ENCODE data around the gene C11orf86. TPM values are rescaled to one million over a fixed set of nuclear protein-coding genes. Genes with fewer than 3 reads are reported as not detected.
A peak's percentile ranks its signal among the peaks of the same experiment; 100 is the strongest.
"Not testable (repeated sequence)": the region's sequence is repeated elsewhere in the genome, so short reads cannot be mapped to it uniquely, and the experiment has no call there.

C11orf86 gene
- total RNA-seq, 1 experiment from 2014 or later: not detected

- DNase-seq (ENCODE audit: low read depth): peak; percentile 87
Observed at GRCh38 chr11:66967670-66968425, 7.3 kb upstream of the C11orf86 start.

DNA sequence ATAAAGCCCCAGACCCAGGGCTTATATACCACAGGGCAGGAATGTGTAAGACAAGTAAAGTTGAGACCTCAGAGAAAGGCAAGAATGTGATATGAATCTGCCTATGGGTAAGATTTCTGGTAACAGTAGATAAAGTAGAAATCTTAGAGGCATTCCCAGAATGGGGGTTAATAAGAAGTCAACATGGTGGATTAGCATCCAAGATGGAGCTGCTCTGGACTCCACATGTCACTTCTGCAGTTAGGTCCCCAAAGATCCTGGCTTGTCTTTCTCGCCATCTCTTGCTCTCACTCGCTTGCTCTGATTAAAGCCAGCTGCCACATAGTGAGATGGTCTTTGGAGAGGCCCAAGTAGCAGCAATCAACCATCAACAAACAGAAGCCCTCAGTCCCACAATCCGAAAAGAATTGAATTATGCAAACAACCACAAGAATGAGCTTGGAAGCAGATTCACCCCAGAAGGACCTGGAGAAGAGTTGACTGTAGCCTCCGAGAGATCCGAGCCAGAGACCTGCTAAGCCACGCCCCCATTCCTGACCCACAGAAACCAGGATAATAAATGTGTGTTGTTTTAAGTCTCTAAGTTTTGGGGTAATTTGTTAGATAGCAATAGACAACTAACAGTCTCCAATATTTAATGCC, 5.4 kb upstream of the C11orf86 start:
- peak; percentile 81 for DNase-seq (ENCODE audit: low read depth)

- no peak for DNase-seq (ENCODE audit: low read depth)
Observed at GRCh38 chr11:66970371-66970806, 4.7 kb upstream of the C11orf86 start.

GRCh38 chr11:66970807-66971442, 4.2 kb upstream of the C11orf86 start:
- peak; percentile 99 for DNase-seq (ENCODE audit: low read depth)

- no peak for DNase-seq (ENCODE audit: low read depth)
Observed at GRCh38 chr11:66971488-66971887, 3.6 kb upstream of the C11orf86 start.

GRCh38 chr11:66973956-66974580, 1.0 kb upstream of the C11orf86 start:
- DNase-seq (ENCODE audit: low read depth): peak; percentile 33

DNA sequence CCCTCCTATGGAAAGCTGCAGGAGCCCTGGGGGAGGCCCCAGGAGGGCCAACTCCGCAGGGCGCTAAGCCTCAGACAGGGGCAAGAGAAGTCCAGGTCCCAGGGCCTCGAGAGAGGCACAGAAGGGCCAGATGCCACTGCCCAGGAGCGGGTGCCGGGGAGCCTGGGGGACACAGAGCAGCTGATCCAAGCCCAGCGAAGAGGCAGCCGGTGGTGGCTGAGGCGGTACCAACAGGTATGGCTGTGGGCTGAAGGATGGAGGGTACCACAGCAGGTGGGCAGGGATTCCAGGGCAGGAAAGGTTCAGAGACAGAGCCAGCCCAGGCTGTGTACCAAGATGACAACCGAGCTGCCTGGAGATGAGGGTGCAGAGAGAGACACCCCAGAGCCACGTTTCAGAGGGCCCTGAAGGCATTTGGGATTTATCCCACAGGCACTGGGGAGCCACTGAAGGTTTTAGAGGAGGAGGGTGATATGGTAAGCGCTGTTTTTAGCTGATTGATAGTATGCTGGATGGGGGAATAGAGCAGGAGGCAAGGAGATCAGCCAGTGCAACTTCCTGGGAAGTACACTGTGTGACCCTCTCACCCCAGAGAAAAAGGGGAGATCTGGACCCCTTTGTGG, 412 bp downstream of the C11orf86 start:
- DNase-seq (ENCODE audit: low read depth): no peak

GRCh38 chr11:66976028-66976467, 944 bp downstream of the C11orf86 start:
- no peak for DNase-seq (ENCODE audit: low read depth)

- DNase-seq (ENCODE audit: low read depth): no peak
Observed at GRCh38 chr11:66976925-66977324, 1.8 kb downstream of the C11orf86 start.

GRCh38 chr11:66978229-66978628, 3.1 kb downstream of the C11orf86 start:
- no peak for DNase-seq (ENCODE audit: low read depth)

- DNase-seq (ENCODE audit: low read depth): no peak
Observed at GRCh38 chr11:66978717-66979116, 3.6 kb downstream of the C11orf86 start.

DNA sequence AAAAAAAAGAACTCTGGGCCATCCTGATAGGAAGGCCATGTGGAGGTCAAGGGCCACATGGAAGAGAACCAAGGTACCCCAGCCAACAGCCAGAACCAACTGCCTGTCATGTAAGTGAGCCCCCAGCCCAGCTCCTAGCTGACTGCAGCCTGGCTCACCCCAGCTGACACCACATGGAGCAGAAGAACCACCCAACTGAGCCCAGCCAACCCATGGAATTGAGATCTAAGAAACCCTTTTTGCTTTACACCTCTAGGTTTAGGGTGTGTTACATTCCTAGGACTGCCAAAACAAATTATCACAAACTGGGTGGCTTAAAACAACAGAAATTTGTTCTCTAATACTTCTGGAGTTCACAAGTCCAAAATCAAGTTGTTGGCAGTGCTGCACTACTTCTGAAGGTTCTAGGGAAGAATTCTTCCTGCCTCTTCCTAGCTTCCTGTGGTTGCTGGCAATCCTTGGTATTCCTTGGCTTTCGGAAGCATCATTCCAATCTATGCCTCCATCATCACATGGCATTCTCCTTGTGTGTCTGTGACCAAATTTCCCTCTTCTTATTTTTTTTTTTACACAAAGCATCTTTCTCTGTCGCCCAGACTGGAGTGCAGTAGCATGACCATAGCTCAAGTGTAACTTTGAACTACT, 4.4 kb downstream of the C11orf86 start:
- peak; percentile 55 for DNase-seq (ENCODE audit: low read depth)

DNA sequence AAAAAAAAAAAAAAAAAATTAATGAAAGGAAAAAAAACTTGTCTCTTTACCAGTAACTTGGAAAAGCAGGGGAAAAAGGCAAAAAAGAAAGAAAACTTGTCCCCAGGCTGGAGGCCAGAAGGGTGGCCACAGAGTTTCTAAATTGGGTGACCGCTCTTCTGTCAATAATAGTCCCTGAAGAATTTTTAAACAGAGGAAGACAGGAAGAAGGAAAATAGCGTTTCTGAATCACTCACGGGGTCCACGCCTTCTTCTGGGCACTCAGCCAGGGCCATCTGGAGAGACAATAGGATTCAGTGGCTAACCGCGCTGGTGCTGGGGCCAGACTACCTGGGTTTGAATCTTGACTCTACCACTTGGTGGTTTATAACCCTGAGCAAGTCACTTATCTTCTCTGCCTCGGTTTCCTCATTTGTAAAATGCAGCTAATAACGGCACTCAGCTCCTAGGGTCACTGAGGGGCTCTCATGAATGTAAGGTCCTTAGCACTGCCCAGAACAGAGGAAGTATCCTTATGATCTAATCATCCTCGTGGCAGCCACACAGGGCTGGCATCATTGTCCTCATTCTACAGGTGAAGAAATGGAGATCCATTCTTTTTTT, 7.0 kb downstream of the C11orf86 start:
- DNase-seq (ENCODE audit: low read depth): peak; percentile 98

DNA sequence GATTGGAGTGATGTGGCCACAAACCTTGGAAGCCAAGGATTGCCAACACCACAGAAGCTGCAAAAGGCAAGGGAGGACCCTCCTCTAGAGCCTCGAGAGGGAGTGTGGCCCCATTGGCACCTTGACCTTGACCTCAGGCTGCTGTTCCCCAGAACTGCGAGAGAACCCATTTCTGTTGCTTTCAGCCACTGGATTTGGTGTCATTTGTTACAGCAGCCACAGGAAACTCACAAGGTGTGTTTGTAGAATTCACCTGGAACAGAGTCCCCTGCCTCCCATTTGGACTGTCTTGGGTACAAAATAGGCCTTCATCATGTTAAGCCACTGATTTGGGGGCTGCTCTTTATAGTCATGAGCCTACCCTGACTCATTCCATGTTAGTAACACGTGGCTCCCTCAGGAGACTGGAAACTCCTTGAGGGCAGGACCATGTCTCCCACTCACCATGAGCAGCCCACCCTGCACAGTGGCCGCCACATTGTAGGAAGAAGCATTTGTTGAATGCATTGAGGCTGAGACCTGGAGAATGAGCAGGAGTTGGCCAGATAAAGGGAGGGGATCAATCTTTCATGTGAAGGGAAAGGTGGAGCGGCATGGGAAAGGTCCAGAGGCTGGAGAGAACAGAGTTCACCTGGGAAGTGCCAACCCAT, 8.3 kb downstream of the C11orf86 start:
- DNase-seq (ENCODE audit: low read depth): no peak

DNA sequence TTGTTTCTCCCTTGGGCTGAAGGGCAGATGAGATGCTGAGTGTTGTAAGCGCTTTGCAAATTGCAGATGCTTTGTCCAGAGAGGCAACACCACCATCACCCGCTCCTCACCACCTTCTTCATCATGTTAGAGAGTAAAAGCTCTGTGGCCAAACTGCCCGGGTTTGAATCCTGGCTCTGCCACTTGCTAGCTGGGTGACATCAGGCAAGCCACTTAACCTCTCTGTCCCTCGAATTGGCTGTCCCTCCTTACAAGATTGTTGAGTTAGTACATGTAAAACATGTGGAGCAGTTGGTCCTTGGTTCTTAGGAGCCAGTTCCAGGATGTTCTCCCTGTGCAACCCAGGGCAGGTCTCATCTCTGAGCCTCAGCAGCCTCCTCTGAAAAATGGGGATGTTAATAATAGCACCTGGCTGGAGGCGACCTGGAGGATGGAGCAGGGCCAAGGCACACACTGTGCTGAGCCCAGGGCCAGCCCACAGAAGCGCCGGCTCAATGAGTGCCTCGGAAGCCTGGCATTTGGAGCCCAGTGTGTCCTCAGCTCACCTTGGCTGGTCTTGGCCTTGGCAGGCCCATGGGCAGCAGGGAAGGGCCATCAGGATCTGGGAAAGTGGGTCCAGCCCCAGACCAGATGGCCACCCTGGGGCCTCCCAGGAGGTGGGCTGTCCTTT, 10.5 kb downstream of the C11orf86 start:
- no peak for DNase-seq (ENCODE audit: low read depth)

DNA sequence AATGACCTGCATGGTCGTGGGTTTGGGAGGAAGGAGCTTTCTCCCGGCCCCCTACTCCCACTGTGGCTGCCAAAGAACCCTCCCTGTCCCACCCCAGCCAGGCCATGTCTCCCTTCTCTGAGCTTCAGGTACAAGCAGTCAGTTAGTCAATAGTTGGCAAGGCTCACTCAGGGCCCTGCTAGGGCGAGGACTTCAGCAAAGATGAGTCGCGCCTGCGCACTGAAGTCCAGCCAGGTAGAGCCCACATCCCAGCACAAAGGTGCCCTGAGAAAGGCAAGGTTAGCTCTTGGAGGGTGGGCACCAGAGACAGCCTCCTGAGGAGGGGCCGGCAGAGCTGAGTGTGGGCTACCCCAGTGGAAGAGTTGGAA, 11.1 kb downstream of the C11orf86 start:
- no peak for DNase-seq (ENCODE audit: low read depth)

DNA sequence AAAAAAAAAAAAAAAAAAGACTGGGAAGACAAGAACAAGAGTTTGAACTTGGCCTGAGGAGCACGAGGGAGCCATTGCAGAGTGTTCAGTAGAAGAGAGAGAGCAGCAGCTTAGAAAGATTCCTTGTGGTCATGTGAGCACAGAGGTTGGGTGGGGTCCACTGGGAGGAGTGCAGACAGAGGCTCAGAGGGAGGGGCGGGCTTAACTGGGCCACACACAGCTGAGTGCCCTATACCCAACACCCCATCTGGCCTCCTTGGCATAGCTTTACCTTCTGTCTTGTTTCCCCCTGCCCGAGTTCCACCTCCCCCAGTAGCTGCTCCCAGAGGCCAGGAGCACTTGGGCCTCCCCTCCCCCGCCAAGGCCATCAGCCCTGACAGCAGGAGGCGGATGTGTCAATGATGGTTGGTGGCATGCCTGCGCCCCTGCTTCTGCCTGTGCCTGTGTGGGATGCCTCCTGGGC, 12.1 kb downstream of the C11orf86 start:
- DNase-seq (ENCODE audit: low read depth): no peak

DNA sequence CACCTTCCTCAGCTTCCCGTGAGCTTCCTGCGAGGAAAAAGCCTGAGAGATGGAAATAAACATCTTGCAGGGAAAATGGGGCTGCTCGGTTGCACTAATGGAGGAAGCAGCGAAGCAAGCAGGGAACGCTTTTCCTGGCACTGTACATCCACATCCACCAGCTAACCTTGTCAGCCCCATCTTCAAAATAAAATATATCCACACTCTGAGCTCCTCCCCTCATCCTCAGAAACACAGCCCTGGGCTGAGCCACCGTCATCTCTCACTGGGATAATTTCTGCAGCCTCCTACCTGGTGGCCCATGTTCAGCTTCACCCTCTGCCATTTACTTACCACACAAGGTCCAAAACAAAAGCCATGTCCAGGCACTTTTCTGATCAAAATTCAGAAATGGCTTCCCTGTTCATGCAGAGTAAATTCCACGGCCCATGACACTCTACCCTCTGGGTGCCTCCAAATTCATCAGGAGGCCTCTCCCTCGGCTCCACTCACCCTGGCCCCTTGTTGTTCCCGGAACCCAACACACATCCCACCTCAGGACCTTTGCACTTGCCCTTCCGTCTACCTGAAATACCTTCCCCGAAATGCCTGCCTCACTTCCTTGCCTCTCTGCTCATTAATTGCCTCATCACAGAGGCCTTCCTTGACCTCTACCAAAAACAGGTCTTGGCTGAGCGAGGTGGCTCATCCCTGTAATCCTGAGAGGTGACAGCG, 13.0 kb downstream of the C11orf86 start:
- DNase-seq (ENCODE audit: low read depth): no peak

- DNase-seq (ENCODE audit: low read depth): not testable (repeated sequence)
Observed at GRCh38 chr11:66988741-66989140, 13.6 kb downstream of the C11orf86 start.
